ENCODE data around the gene SLC25A1.

The SLC25A1 gene

DNA sequence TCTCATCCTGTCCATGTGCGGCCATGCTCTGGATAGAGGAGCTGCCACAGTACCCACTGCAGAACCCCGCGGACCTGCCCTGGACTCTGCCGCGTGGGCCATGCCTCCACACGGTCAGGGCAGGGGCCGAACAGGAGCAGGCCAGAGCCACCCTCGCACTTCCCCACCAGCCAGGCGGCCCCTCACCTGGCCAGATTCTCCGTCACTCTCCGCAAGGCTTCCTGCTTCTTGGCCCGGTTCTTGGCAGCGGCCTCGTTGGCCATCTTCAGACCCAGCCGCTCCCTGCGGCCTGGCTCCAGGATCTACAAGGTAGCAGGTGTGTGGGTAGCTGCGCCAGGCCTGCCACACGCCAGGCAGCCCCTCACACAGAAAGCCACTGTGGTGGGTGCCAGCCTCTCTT lies 43.7 kb downstream of the SLC25A1 start:
- no peak for DNase-seq

DNA sequence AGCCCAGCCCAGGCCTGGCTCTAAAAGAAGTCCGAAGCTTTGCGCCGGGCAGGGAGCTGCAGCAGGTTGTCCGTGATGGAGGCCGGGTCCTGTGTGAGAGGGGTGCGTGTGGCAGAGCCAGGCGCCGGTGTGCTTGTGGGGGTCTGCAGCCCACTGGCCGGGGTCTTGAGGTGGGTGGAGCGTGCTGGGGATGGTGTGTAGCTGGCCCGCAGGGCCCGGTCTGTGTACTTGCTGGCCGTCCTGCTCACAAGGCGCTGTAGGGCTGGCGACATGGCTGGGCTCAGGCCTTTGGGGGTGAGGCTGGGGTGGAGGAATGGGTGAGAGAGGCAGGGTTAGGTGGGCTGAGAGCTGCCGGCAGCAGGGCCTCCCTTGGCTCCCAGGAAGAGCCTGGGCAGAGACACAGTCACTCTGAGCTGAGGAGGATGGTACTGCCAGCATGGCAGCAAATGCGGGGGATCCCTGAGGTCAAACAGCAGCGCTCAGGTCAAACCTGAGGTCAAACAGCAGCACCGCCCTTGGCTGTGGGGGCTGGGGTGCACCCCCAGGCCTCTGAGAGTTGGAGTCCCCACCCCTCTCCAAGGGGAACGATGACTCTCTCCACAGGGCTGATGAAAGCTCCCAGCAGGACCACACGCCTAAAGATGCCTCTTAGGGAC lies 44.2 kb downstream of the SLC25A1 start:
- DNase-seq, result no peak

DNA sequence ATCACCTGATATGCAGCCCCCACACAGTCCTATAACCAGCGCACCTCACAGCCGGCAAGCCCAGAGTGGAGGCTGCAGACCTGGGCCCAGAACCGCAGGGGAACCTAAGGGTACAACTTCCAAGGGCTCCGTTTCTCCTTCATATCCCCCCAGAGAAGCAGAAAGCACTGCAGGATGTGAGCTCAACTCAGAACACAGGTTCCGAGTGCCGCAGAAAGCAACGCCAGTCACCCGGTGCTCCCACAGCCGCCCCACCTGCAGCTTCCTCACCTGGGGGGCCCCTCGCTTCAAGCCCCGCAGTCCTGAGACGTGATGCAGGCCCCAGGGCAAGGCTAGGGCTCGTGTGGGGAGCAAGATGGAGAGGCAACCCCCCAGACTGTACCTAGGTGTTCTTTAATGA lies 45.0 kb downstream of the SLC25A1 start:
- DNase-seq, result no peak

DNA sequence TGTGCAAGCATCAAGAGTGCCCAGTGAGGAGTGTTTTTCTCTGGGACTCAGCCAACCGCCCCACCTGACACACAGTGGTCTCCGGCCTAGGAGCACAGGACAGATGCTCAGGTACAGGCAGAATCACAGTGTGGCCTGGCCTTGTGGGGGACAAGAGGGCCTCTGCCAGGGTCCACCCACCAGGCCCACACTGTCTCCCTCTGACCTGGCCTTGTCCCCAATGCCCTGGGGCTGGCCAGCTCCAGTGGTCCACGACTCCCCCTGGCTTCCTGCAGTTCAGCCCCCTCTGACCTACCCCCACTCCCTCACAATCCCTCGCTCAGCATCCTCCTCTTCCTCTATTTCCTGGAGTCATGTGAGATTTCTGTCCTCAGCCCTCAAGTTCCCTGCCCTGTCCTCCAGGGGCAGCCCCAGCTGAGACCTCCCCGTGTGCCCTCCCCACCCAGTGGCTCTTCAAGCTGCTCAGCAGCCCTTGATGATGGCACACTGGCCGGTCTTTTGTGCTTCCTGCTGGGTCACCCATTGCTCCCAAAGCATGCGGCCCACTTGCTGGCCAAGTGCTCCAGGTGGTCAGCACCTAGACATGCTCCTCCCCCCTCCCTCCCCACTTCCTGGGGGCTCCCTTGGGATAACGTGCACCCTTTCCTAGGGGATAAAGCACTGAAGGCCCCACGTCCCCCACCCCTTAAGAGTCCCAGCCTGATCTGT lies 45.7 kb downstream of the SLC25A1 start:
- no peak for DNase-seq

DNA sequence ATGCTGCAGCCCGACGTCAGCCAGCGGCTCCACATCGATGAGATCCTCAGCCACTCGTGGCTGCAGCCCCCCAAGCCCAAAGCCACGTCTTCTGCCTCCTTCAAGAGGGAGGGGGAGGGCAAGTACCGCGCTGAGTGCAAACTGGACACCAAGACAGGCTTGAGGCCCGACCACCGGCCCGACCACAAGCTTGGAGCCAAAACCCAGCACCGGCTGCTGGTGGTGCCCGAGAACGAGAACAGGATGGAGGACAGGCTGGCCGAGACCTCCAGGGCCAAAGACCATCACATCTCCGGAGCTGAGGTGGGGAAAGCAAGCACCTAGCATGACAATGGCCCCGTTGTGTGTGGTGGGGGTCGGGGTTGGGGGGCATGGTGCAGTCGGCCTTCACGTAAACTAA lies 46.4 kb downstream of the SLC25A1 start:
- no peak for DNase-seq

DNA sequence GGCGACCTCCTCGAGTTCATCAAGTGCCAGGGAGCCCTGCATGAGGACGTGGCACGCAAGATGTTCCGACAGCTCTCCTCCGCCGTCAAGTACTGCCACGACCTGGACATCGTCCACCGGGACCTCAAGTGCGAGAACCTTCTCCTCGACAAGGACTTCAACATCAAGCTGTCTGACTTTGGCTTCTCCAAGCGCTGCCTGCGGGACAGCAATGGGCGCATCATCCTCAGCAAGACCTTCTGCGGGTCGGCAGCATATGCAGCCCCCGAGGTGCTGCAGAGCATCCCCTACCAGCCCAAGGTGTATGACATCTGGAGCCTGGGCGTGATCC lies 46.9 kb downstream of the SLC25A1 start:
- no peak for DNase-seq

DNA sequence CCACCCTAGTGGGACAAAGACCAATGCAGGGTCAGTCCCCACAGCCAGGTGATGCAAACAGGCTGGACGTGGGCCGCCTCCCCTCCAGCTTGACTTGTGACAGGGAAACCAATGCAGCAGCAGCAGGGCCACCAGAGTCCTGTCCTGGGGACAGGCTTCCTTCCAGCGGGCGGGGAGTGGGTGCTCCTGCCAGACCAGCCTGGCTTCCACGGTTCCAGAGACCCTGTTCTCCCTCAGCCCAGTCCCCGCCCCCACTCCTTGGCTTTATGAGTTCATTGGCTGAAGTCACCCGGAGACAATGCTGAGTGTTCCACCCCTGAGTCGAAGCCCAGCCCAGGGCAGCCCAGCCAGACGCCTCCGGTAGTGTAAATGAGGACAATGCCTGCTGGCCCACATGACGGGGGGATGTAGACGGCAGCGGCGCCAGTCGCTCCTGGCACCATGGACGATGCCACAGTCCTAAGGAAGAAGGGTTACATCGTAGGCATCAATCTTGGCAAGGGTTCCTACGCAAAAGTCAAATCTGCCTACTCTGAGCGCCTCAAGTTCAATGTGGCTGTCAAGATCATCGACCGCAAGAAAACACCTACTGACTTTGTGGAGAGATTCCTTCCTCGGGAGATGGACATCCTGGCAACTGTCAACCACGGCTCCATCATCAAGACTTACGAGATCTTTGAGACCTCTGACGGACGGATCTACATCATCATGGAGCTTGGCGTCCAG lies 47.4 kb downstream of the SLC25A1 start, which contains the start of gene TSSK2:
Gene TSSK2, plus strand, starts transcription at position 350 of the 726 bp plus-strand sequence. Its CDS starts 92 bp downstream, at position 442.
- no peak for DNase-seq

DNA sequence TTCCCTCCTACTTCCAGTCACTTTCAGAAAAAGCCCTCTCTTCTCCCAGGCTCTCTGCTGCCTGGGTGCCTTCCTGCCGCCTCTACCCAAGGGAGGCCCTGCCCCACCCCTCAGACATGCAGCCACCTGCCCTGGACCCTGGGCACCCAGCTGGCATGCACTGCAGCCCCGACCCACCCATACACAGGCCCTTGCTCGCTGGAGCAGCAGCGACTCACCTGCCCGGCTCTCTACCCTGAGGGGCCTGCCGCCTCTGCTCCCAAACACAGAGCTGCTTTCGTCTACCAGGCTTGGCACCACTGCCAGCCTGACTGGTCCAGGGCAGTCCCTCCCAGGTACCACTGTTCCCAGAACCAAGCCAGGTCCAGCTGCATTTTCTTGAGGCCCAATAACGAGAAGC lies 48.7 kb downstream of the SLC25A1 start:
- DNase-seq, result no peak

DNA sequence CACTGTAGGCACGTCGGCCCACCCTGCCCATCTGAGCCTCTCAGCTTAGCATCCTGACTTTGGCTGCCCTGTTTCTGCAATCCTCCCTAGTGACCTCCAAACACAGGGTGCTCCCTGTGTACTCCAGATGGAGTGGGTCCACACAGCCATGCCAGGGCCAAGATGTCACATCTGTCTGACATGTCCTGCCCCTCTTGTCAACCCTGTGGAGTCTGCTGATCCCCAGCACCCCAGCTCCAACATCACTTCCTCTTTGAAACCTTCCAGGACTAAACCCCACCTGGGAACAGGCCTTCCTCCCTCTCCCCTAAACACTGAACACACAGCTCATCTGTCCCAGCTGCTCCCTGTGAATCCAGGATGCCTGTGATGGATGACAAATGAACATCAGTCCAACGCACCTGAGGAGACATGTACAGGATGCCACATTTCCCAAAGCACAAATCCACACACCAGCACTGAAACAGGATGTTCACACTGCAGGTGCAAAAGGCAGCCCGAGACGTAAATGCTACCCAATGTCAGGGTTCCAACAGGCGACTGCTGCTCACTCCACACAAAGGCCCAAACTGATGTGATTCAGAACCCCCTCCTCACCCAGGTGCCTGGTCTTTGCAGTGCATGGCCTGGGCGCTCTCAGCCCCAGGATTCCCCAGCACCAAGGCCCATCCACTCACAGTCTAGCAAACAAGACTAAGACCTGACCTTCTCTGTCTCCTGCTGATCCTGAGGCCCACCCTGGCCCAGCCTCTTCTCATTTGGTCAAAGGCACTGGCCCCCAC lies 49.4 kb downstream of the SLC25A1 start:
- DNase-seq, result no peak

DNA sequence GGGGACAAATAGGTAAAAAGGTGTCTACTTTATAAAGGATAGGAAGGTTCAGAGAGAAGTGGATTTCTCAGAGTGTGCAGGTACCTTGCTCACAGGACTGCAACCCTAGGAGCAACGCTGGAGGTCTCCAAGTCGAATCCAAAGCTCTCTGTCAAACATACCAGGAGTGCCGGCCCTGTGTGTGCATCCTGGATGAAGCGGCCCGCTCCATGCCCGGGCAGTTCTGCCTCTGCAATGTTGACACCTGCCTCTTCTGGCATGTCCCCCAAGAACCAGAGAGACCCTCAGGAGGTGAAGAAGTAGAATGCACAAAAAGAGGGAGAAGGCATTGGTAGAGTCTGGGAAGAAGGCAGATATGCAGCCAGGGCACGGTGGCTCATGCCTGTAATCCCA lies 50.5 kb downstream of the SLC25A1 start:
- DNase-seq, result no peak

DNA sequence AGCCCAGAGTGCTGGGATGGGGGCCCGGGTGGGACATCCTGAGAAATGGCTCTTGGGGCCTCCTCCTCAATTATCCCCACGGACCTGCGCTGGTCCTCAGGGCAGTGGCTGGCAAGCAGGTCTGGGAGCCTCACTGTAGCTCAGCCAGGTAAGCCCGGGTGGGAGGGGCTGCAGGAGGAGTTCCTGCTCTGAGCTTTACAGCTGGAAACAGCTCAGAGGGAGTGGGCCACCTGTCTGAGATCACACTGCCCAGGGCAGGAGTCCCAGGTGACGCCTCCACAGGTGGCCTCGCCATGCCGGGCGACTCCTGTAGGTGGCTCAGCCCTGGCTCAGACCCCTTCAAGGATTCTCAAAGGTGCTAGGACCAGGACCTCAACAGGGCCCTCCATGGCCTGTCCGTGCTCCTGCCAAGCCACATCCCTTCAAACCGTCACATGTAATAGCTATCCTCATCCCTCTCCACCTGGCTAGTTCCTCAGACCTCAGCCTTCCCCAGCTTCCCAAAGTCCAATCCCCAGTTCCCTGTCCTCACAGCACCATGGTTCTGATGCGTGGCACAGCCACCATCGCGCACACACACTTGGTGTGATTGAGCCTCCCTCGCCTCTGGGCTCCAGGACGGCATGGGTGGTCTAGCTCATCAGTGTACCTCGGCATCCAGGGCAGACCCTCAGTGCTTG lies 51.1 kb downstream of the SLC25A1 start:
- no peak for DNase-seq

DNA sequence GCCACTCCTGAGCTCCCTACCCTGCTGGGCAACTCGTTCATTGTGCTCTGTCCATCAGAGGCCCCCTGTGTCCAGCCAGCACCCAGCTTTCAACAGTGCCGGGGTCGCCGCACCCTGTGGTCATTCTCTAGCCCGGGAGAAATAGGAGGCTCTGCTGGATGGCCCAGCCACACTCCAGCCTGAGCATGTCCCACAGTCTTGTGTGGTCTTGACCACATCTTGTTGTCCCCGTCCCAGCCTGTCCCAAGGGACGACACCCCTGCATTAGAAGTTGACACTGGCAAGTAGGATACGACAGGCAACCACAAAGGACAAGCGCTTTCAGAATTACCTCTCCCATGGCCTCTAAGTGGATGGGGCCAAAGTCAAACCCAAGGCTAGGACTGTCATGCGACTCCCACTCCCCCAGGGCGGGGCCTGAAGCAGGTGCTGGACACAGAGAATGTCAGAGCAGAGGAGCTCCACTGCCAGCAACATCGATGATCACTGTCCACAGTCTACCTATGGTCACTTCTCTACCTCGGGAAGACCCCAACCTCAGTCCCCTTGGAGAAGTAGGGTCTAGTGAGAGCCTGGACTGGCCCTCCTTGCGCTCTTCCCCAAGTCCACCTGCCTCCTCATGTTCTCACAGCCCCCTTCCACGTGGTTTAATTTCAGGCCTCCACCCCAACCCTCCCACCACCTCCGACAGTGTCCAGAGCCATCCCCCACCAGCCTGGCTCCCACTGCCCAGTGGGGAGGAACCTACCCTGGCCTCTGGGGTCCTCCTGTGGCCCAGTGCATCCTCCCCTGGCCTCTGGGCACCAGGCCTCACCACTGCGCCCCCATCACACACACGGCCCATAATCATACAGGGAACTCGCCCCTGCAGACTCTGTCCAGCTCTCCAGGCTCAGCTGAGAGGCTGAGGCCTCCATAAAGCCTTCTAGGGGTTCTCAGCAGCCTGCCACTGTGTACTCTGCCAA lies 51.9 kb downstream of the SLC25A1 start:
- no peak for DNase-seq

All from NCI-H1930 (cell line).